GM18511 (cell line): ENCODE measurements around the gene PLA2G12A.

Source experiments
- ATAC-seq: cut with Tn5 transposase; IDR thresholded peaks from one replicate; pipeline ENCODE4 v1.9.1; 2021; ENCODE audit warnings: mild to moderate bottlenecking, moderate library complexity; ENCODE audit not compliant: unreplicated experiment

PLA2G12A gene

DNA sequence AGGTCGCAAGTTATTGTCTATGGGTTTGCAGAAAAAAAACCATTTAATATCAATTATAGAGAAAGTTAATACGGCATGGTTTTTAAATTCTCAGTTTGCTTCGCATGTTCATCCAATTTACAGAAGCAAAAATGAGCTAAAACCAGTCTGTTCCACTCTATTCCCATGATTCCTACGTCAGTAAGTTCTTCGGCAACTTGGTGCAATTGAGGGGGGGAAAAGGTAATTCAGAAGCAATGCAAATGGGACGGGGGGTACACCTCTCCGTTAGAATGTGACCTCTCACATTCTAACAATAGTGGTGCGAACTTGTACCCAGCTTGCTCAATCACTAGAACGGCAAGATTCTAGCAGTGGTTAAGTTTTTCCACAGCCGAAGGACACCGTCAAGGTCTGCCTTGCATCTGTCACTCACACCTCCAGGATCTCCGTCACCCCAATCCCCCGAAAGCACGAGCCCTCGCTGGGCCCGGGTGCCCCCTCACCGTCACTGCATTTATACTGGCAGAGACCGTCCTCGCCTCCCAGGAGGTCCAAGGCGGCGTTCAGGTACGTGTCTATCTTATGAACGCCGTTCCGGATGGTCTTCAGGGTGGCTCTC is 653 bp downstream of the PLA2G12A start:
- ATAC-seq, result no peak

DNA sequence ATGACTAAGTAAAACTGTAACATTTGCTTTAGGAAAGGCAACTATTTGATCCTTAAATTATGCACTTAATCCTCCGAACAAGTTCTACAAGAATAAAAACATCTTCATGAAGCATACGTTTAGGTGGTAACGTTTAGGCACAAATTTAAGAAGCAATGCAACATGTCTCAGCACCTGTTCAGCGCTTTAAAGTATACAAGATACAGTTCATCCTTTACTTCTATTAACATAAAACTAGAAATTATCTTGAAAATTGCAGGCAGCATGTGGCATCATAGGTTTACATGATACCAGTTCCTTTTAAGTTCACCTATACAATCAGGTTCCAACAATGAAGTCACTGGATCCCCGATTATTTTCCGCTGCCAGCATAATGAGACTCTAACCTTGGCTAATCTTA is 1.5 kb downstream of the PLA2G12A start:
- no peak for ATAC-seq

DNA sequence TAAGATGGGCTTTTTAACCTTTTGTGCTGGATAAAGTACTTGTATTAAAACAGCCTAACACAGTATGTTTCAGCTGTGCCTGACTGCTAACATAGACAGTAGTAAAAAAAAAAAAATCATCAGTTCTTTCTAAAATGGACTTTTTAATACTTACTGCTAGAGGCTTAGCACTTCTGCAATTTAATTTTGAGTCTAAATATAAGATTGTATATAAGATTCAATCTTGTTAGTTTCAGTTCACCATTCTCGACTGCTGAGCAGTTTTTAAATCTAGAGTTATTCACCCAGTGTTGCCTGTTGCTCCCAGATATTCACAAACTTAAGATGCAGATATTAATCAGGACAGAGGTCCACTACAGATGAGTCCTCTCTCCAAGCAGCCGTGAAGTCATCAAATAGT is 6.8 kb downstream of the PLA2G12A start:
- no peak for ATAC-seq

DNA sequence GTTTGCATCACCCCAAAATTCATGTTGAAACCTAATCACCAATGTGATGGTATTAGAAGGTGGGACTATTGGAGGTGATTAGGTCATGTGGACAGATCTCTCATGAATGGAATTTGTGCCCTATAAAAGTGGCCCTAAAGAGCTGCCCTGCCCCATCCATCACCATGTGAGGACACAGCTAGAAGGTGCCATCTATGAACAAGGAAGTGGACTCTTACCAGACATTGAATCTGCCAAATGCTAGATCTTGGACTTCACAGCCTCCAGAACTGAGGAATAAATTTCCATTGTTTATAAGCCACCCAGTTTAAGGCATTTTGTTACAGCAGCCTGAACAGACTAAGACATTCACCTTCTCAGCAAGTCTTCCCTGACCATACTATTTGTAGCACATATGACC is 7.5 kb downstream of the PLA2G12A start:
- ATAC-seq, result no peak

DNA sequence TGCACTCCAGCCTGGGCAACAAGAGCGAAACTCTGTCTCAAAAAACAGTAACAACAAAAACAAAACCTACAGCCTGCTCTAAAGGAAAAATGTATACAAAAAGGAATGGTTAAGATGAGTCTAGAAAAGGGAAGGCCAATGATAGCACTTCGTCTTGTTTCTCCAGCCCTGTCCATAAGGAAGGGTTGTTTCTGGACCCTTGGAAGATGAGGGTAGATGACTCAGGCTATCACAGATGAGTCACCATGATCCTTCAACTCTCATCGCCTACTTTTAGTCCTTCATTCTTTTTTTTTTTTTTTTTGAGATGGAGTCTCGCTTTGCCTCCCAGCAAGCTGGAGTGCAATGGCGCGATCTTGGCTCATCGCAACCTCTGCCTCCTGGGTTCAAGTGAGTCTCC is 8.8 kb downstream of the PLA2G12A start:
- ATAC-seq, result no peak

DNA sequence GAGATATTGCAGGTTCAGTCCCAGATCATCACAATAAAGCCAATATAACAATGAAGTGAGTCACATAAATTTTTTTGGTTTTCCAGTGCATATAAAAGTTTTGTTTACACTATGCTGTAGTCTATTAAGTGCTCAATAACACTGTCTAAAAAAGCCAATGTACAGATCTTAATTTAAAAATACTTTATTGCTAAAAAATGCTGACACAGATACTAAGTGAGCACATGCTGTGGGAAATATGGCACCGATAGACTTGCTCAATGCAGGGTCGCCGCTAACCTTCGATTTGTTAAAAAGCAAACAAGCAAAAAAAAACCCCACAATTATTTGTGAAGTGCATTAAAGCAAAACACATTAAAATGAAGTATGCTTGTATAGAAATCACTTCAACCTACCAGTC is 10.3 kb downstream of the PLA2G12A start:
- ATAC-seq, result no peak

DNA sequence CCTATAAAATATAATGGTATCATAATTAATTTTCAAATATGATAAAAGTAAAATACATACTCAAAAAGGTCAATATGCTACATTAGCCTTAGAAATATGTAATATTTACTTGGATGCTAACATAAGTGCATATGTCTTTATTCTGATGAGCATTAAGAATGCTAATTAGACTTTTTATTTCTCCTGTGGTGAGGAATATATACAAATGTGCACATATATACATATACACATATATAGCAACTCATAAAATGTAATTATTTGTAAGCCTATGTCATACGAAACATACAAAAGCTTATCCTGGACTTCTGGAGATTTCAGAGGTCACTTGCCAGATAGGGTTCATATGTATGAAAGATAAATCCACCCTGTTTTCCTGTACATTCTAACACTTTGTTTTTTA is 11.1 kb downstream of the PLA2G12A start:
- ATAC-seq, result no peak

DNA sequence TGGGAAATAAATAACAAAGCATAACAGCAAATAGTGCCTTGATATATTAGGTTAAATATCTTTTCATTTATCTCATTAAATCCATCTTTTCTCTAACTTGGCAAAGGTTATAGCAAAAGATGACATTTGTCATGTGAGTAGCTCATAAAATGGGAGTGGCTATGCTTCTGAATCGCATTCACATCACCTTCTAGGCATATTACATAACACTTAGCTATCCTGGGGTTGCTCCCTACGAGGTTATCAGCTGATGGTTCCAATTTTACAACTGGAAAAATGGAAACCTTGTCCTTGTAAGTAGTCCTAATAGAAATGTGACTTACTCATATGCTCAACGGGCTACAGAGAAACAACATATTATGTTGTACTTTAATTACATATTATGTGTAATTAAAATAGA is 16.4 kb downstream of the PLA2G12A start:
- no peak for ATAC-seq

DNA sequence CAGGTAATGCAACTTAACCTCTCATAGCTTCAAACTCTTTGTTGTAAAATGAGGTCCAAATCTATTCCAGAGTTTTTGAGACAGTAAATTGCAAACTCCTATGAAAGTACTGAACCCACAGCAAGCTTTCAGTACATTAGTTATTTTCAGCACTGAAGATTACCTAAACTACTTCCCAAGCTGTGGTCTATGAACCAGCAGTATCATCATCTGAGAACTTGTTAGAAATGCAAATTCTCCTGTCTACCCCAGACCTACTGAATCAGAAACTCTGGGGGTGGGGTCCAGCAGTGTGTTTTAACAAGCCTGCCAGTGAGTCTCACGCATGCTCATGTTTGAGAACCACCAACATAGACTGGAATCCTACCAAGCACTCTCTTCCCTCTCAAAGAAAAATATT is 20.9 kb downstream of the PLA2G12A start:
- peak; percentile 73 for ATAC-seq

DNA sequence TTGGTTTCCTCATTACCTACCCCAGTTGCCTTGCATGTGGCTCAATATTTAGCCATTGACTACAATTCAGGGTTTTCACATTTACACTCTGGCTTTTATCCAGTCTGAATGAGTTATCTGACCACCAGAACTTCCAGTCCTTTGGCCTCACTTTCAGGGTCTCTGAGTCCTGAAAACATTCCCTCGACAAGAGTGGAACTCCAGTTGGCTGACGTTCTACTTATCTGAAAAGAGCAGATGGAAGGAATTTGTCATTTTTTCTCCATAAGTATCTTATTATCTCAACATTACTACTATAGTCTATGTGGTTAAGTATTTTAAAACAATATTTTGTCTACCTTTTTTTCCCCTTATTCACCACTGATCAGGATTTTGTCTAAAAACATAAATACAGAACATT is 21.4 kb downstream of the PLA2G12A start:
- ATAC-seq, result no peak

DNA sequence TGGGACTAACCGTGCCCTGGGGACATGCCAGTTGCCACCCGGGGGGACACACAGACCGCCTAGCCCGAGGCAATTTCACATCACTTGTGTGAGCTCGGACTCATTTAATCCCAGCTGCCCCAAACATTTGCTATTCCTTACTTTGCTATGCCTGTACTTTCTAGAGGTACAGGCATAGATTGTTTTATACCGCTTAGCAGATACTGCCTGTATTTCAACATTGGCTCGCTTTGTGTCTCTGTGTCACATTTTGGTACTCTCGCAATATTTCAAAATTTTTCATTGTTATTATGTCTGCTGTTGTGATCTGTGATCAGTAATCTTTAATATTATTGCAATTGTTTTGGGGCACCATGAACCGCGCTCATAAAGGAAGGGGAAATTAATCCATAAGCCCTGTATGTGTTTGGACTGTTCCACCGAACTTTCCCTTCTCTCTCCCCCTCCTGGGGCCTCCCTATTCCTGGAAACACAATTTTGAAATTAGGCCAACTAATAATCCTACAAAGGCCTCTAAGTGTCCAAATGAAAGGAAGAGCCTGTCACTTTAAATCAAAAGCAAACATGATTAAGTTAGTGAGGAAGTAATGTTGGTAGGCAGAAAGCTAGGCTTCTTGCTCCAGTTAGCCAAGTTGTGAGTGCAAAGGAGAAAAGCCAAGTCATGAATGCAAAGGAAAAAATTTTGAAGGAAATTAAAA is 26.1 kb downstream of the PLA2G12A start:
- no peak for ATAC-seq

DNA sequence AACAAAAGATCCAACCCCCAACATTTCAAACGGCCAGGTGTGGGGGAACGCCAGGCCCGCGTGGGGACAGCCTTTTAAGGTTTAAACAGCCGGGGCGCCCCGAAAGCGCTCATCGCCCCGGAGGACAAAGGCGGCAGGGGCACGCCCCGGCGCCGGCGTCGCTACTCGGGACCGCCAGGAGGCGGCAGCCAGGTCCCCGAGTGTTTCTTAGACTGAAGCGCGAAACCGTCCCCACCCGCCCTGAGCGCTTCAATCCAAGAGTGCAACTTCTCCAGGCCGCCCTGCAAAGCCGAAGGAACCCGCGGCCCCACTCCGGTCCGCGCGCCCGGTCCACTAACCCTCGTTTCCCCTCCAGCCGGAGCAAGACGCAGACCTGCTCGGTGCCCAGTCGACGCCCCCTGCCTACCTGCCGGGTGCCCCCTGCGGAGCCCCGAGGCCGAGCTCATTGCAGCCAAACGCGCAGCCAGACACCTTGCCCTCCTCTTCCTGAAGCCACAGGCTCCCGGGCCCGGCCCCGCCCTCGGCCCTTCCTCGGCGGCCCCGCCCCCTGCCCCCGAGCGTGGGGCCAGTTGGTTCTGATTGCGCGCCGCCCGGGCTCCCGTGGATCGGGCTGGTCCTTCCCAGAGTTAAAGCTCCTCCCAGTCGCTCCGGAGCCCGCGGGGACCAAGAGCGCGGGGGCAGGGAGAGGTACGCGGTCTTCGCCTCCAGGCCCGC is 26.8 kb downstream of the PLA2G12A start, which contains the start of gene CASP6:
TSS of gene CASP6 (minus strand) at position 496 of the 714 bp plus-strand sequence. CDS start at position 446, 50 bp downstream.
- peak; percentile 78 for ATAC-seq

DNA sequence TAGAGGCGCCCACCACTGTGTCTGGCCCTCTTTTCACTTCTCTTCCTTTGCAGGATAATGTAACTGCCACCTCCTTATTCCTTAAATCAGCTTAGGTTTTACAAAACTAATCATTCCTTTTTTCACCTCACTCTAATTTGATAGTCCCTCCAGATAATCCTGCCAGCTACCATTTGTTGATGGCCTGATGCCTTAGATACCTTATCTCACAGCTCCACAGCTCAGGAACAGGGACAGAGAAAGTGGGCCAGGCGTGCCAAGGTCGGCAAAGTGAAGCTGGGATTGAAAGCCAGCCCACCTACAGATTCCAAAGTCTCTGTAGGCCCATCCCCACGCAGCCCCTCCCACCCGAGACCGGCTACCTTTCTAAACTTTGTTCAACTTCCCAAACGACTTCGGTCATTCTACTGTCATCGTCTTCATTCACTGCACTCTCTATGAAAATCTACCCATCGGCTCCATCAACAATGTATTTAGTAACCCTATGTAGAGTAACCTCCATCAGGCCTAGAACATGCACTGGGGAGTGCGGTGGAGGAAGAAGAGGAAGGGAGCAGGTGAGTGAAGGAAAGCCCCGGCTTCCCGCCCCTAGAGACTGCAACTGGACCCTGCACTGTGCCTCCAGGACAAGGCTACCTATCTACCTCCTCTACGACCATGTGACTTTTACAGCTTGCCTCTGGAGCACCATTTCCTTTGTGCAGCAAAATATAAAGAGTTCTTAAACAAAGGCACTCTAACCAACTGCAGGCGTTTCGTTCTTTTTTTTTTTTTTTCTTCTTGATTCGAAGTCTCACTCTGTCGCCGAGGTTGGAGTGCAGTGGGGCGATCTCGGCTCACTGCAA is 28.1 kb downstream of the PLA2G12A start:
- no peak for ATAC-seq

DNA sequence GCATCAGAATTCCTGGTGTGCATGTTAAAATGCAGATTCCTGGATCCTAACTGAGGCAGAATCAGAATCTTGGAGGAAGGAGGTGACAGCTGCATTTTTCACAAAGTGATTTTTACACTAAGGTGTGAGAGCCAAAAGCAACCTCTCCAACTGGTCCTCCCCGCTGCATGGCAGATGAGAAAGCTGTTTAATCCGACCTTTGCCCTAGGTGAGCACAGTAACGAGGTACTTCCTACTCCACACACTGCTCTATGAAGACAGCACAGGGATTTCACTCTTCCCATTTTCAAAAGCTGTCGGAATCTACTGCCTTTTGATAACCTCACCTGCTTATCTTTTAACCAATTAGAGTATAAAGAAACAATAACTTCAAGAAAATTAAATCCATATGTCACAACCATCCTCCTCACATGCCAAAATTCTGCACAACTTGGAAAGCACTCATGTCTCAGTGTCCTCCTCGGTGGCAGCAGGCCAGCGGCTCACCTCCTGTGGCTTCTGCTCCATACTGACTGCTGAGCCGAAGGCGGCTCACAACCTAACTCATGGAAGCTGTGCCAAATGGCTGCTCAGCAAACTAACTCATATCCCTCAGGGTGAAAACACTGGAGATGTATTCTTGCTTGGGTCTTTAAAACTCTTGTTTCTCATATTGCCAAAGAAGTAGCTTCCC is 30.2 kb downstream of the PLA2G12A start:
- ATAC-seq, result no peak

DNA sequence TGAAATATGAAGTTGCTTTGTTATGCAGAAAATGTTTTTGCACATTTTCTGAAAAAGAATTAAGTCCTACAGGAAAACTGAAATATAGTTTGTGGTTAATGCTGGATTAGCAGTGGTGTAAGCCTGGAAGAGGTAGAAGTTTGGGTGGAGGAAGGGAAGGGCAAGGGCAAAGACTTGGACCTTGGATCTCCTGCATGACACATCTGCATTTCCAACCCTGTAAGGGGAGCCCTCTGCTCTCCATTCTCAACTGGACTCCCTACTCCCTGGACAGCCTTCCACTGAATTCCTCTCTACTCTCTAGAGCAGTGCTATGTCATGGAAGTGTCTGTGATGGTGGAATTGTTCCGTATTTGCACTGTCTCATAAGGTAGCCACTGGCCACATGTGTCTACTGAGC is 31.2 kb downstream of the PLA2G12A start:
- no peak for ATAC-seq

DNA sequence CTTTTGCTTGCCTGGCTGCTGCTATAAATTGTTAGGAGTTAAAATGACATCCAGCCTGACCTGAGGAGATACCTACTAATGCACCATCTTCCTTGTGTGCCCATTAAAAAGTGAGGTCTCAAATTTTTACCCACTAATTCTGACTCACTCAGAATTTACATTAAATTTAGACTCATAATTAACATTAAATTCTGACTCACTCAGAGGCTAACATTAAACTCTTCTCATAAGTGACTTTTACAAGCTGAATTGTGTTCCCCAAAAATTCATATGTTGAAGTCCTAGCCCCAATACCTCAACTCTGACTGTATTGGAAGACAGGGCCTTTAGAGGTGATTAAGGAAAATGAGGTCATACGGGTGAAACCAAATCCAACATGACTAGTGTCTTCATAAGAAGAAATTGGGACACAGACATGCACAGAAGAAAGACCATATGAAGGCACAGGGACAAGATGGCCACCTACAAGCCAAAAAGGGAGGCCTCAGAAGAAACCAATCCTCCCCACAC is 38.4 kb downstream of the PLA2G12A start:
- ATAC-seq, result peak; percentile 5

DNA sequence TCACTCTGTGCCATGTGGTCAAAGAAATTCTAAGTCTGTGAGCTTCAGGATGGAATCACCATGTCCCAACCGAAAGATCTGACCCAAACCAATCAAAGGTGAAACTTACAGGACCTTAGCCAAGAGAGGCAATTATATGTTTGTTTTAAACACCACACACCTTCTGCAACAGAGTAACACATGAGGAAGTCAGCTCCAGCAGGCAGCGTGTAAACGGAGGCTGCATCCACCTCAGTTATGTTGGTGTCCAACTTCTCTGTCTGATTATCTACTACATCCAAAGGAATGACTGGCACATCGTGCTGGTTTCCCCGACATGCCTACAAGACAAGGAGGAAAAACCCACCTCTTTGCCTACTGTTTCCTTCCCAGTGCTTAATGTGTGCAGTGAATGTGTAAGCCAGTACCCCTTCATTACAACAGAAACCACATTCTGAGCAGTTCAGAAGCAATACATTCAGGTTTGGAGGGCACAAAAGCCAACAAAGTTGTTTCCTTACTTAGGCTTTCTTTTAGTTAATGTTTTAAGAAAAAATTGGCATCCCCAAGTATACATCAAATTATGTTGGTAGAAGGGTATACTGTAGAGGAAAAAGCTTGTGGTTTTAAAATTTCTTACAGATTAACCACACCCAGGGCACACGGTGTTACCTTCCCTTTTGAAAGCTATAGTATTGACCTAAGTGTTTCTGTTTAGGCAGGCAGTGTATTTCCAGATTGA is 39.0 kb downstream of the PLA2G12A start:
- peak; percentile 96 for ATAC-seq

DNA sequence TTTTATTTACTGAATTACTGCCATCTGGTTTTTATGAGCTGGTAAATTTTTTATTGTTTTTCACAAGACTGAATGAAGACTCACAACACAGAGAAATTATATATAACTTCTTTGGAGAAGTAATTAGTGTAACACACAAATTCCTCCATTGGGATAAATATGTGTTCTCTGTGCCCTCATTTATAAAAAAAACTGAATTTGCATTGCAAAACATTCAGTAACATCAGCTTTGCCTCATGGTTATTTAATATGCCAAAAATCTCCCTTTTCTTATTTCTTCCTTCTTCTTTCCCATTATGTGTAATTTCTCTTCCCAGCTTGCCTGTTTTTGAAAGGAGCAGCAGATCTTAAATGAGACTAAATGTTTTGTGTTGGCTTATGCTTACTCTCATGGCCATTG is 45.1 kb downstream of the PLA2G12A start:
- ATAC-seq, result no peak

DNA sequence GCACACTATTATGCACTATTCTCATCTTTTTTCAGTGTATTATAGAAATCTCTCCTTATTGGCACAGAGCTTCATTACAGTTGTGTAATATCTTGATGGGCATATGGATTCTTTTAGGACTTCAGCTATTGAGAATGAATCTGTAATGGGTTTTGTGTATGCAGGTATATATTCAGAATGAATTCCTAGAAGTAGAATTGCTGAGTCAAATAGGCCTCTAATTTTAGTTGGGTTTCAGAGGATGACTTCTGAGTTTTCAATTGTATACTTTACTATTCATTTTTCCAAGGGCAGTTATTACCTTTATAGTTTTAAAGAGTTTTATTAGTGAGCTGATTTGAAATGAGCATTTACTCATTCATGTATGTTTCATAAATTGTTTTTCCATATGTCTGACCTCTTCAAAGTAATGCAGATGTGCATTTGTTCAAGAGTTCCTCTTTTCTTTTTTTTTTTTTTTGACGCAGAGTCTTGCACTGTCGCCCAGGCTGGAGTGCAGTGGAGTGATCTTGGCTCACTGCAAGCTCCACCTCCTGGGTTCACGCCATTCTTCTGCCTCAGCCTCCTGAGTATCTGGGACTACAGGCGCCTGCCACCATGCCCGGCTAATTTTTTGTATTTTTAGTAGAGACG is 46.1 kb downstream of the PLA2G12A start:
- ATAC-seq, result no peak
